Epithelial cell of esophagus (primary cell): ENCODE results near the gene NUPR1.
"Not testable (repeated sequence)": the region's sequence is repeated elsewhere in the genome, so short reads cannot be mapped to it uniquely, and the experiment has no call there.

Source experiments
- DNase-seq: peaks from one replicate; pipeline ENCODE4 v3.0.0; 2010; ENCODE audit warnings: low read depth
- H3K4me3 ChIP-seq: 2 replicates; pipeline ENCODE4 v1.5.1; 2011; ENCODE audit warnings: mild to moderate bottlenecking, low read length, control low read depth
- CTCF ChIP-seq: IDR thresholded peaks from 2 replicates; pipeline ENCODE4 v1.5.1; 2011; ENCODE audit warnings: low read depth, mild to moderate bottlenecking, low read length, control low read depth, inconsistent platforms; ENCODE audit not compliant: insufficient read depth; ENCODE audit errors: missing control alignments

Gene NUPR1

DNA sequence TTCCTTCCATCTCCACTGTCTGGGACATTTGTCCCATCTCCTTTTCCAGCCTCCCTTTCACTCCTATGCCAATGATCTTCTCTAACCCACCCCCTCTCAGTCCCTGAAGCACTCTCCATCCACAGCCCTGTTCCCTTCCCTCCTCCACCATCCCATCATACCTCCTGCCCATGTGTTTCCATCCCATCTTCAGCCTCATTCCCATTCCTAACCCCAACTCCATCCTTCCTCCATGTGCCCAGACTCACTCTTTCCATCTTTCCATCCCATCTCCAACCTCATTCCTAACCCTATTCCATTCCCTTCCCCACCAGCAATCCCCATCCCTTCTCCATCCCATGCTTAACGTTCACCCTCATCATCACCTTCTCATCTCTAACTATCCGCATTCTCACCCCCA is 36.5 kb downstream of the NUPR1 start:
- no peak overlapping the region for H3K4me3 ChIP-seq
- no peak for TF ChIP-seq CTCF

GRCh38 chr16:28501258-28502232 is 37.2 kb downstream of the NUPR1 start:
- TF ChIP-seq CTCF: no peak
- no peak for DNase-seq

More for the DNA sequence above, 36.5 kb downstream of the NUPR1 start:
- no peak for DNase-seq

GRCh38 chr16:28500476-28501180 is 38.1 kb downstream of the NUPR1 start:
- H3K4me3 ChIP-seq, DNase-seq: not testable (repeated sequence)

More at GRCh38 chr16:28501258-28502232, 37.2 kb downstream of the NUPR1 start:
- no peak overlapping the region for H3K4me3 ChIP-seq

DNA sequence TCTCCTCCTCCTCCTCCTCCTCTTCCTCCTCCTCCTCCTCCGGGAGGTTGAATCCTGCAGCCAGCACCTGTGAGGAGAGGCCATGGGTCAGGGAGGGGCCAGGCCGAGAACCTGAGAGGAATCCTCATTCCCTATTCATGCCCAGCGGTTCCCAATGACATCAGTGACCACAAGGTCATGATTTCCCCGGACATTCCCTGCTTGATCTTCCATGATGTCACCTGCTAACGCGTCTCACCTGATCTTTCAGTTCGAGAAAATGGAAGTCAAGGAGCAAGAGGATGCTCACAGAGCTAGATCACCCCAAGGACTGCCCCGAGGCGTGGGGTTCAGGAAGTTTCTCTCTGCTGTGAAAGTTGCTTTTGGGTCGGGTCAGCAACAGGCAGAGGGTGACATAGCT is 38.9 kb downstream of the NUPR1 start:
- no peak for TF ChIP-seq CTCF
- H3K4me3 ChIP-seq: no peak overlapping the region
- DNase-seq: no peak

- no peak for TF ChIP-seq CTCF
- DNase-seq: no peak
- H3K4me3 ChIP-seq: no peak overlapping the region
These were observed 40.0 kb downstream of the NUPR1 start for GRCh38 chr16:28498666-28499381.

DNA sequence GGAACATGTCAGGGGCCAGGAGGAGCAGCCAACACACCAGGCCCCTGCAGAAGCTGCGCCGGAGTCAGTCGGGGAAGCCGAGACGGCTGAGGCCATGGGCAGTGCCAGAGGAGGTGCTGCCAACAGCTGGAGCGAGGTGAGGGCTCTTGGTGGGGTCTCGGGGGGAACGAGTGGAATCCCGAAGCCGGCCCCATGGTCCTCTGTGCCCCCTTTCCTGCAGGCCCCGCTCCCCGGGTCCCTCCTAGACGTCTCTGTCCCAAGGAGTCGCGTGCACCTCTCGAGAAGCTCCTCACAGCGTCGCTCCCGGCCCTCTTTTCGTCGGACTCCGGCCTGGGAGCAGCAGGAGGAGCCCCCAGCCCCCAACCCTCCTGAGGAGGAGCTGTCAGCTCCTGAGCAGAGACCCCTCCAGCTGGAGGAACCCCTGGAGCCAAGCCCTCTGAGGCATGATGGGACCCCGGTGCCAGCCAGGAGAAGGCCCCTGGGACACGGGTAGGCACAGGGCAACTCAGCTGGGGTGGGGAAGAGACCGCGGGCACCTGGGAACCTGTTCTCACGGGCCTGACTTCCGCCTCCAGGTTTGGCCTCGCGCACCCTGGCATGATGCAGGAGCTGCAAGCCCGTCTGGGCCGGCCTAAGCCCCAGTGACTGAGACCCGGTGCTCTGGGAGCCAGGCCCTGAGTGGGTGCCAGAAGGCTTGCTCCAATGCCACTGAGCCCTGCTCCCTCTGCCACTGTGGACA is 40.7 kb downstream of the NUPR1 start:
- TF ChIP-seq CTCF: no peak
- no peak for DNase-seq
- H3K4me3 ChIP-seq: no peak overlapping the region
